Measurements from ENCODE around the gene MAPK8IP3.
"Not testable (repeated sequence)": the region's sequence is repeated elsewhere in the genome, so short reads cannot be mapped to it uniquely, and the experiment has no call there.

- not testable (repeated sequence) for TF ChIP-seq CTCF (IDR thresholded peaks at IDR 0.05; ENCODE audit: insufficient read depth, low read length, poor library complexity, severe bottlenecking); EZH2phosphoT487 (conservative IDR thresholded peaks at IDR 0.05; ENCODE audit: low read length)
These were observed 13.7 kb downstream of the MAPK8IP3 start for GRCh38 chr16:1719559-1720229.

All from SU-DHL-6 (cell line).